KOPT-K1 (cell line): Measurements from ENCODE around the gene TOMM40L.

ENCODE experiments used
- H3K27ac ChIP-seq: fragments of 200-600 bp; sonication (generic); 2 replicates; pipeline ENCODE4 v1.5.1; 2016; ENCODE audit warnings: antibody characterized with exemption, mild to moderate bottlenecking, low read depth, low read length; ENCODE audit not compliant: poor library complexity, severe bottlenecking
- H3K36me3 ChIP-seq: fragments of 200-600 bp; sonication (generic); 2 replicates; pipeline ENCODE4 v1.5.1; 2017; ENCODE audit warnings: antibody characterized with exemption, mild to moderate bottlenecking, low read length, moderate library complexity; ENCODE audit not compliant: insufficient read depth
- H3K9me3 ChIP-seq: fragments of 200-600 bp; sonication (generic); 2 replicates; pipeline ENCODE4 v1.5.1; 2017; ENCODE audit warnings: antibody characterized with exemption, low read length, mild to moderate bottlenecking; ENCODE audit not compliant: insufficient read depth, poor library complexity, severe bottlenecking

TOMM40L gene

GRCh38 chr1:161201836-161202712, 23.8 kb upstream of the TOMM40L start, which contains the start of gene NDUFS2:
NDUFS2 (plus strand) TSS chr1:161202367; CDS start chr1:161202386, 19 bp downstream.
- Histone ChIP-seq H3K36me3 (peaks cover 34% of the 10 kb centered on the region), H3K9me3 (no peaks in the 10 kb centered on the region)

GRCh38 chr1:161206411-161207140, 19.3 kb upstream of the TOMM40L start:
- H3K9me3 ChIP-seq, result no peaks in the 10 kb centered on the region
- H3K27ac ChIP-seq, result no peak overlapping the region
- H3K36me3 ChIP-seq, result peaks cover 70% of the 10 kb centered on the region

More at GRCh38 chr1:161201836-161202712, 23.8 kb upstream of the TOMM40L start, which contains the start of gene NDUFS2:
- peak within 1 kb of the TSS; percentile 83 for H3K27ac ChIP-seq

- H3K9me3 ChIP-seq, result no peaks in the 10 kb centered on the region
- no peak overlapping the region for H3K27ac ChIP-seq
- peaks cover 76% of the 10 kb centered on the region for H3K36me3 ChIP-seq
Observed at GRCh38 chr1:161207173-161207572, 18.7 kb upstream of the TOMM40L start.

- Histone ChIP-seq H3K9me3 (no peaks in the 10 kb centered on the region), H3K36me3 (peaks cover 91% of the 10 kb centered on the region), H3K27ac (no peak overlapping the region)
Observed at GRCh38 chr1:161209790-161210409, 16.0 kb upstream of the TOMM40L start.

GRCh38 chr1:161214369-161214768, 11.5 kb upstream of the TOMM40L start:
- no peaks in the 10 kb centered on the region for H3K9me3 ChIP-seq
- H3K36me3 ChIP-seq, result peaks cover 60% of the 10 kb centered on the region
- H3K27ac ChIP-seq, result no peak overlapping the region

GRCh38 chr1:161215076-161215475, 10.8 kb upstream of the TOMM40L start, which contains the start of gene FCER1G:
FCER1G (plus strand) TSS chr1:161215295; CDS start chr1:161215322, 27 bp downstream.
- Histone ChIP-seq H3K27ac (peak within 1 kb of the TSS; percentile 47), H3K36me3 (peaks cover 53% of the 10 kb centered on the region), H3K9me3 (no peaks in the 10 kb centered on the region)

- no peaks in the 10 kb centered on the region for H3K9me3 ChIP-seq
- peaks cover 32% of the 10 kb centered on the region for H3K36me3 ChIP-seq
- H3K27ac ChIP-seq, result no peak overlapping the region
Observed at GRCh38 chr1:161216945-161217712, 8.7 kb upstream of the TOMM40L start.

GRCh38 chr1:161217831-161218230, 8.0 kb upstream of the TOMM40L start:
- H3K36me3 ChIP-seq, result peaks cover 25% of the 10 kb centered on the region
- H3K9me3 ChIP-seq, result no peaks in the 10 kb centered on the region
- no peak overlapping the region for H3K27ac ChIP-seq

GRCh38 chr1:161218301-161219077, 7.4 kb upstream of the TOMM40L start:
- Histone ChIP-seq H3K9me3 (no peaks in the 10 kb centered on the region), H3K36me3 (peaks cover 19% of the 10 kb centered on the region), H3K27ac (no peak overlapping the region)

- H3K36me3 ChIP-seq, result peaks cover 11% of the 10 kb centered on the region; the same call in 1 of the 2 replicates
- no peak overlapping the region for H3K27ac ChIP-seq
- no peaks in the 10 kb centered on the region for H3K9me3 ChIP-seq
Observed at GRCh38 chr1:161219078-161219892, 6.6 kb upstream of the TOMM40L start.

GRCh38 chr1:161220002-161220401, 5.9 kb upstream of the TOMM40L start:
- peaks cover 3% of the 10 kb centered on the region; the same call in 1 of the 2 replicates for H3K36me3 ChIP-seq
- no peaks in the 10 kb centered on the region for H3K9me3 ChIP-seq
- no peak overlapping the region for H3K27ac ChIP-seq

- no peaks in the 10 kb centered on the region for H3K36me3 ChIP-seq
- H3K9me3 ChIP-seq, result no peaks in the 10 kb centered on the region
- H3K27ac ChIP-seq, result no peak overlapping the region
Observed at GRCh38 chr1:161222175-161223019, 3.5 kb upstream of the TOMM40L start.
